ENCODE data around the gene SEPSECS.

SEPSECS gene

GRCh38 chr4:25123236-25123635, 37.0 kb downstream of the SEPSECS start:
- H3K79me2 ChIP-seq (ENCODE audit: control insufficient read depth, insufficient read depth, low read length, unreplicated experiment) = no peaks in the 10 kb centered on the region
- no peak overlapping the region for H3K27ac ChIP-seq (ENCODE audit: low read depth, low read length)
- no peak overlapping the region for H3K4me3 ChIP-seq (ENCODE audit: low read depth, low read length)
- no peaks in the 10 kb centered on the region for H3K4me1 ChIP-seq (ENCODE audit: control insufficient read depth, insufficient read depth, low read length, unreplicated experiment)
- H3K27me3 ChIP-seq (ENCODE audit: insufficient read depth, low read length) = no peaks in the 10 kb centered on the region
- no peak overlapping the region for H2AFZ ChIP-seq (ENCODE audit: low read length, unreplicated experiment)
- peaks cover 6% of the 10 kb centered on the region; the same call in 1 of the 2 replicates for H3K36me3 ChIP-seq (ENCODE audit: insufficient read depth, low read length)

GRCh38 chr4:25120146-25120940, 39.9 kb downstream of the SEPSECS start:
- no peaks in the 10 kb centered on the region for H3K27me3 ChIP-seq (ENCODE audit: insufficient read depth, low read length)
- H3K79me2 ChIP-seq (ENCODE audit: control insufficient read depth, insufficient read depth, low read length, unreplicated experiment) = no peaks in the 10 kb centered on the region
- H2AFZ ChIP-seq (ENCODE audit: low read length, unreplicated experiment) = no peak overlapping the region
- H3K36me3 ChIP-seq (ENCODE audit: insufficient read depth, low read length) = peaks cover 6% of the 10 kb centered on the region; the same call in 1 of the 2 replicates
- H3K27ac ChIP-seq (ENCODE audit: low read depth, low read length) = no peak overlapping the region
- H3K4me1 ChIP-seq (ENCODE audit: control insufficient read depth, insufficient read depth, low read length, unreplicated experiment) = no peaks in the 10 kb centered on the region
- H3K4me3 ChIP-seq (ENCODE audit: low read depth, low read length) = no peak overlapping the region

DNA sequence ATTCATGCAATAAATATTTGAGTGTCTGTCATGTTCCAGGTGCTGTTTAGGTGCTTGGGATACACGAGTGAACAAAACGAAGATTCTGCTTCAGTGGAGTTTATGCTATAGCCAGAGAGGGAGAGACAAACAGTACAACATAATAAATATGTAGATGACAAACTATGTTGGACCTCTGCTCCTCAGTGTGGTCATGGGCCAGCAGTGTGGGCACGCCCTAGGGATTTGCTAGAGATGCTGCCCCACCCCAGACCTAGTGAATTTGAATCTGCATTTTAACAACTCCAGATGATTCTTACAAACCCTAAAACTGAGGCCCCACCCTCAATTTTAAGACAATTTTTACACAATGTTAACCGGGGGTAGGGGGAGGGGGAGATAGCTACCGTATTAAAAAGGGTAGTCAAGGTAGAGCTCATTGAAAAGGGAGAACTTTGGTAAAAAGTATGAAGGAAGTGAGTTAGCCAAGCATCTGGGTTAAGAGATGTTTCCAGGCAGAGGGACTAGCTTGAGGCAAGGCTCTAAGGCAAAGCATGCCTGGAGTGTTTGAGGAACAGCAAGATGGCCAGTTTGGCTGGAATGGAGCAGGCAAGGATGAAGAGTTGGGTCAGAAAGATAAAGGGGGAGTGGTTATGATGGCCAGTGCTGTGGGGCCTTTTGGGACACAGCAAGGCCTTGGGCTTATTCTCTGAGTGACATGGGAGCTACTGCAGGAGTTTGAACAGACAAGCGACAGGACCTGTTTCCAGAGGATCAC, 42.4 kb downstream of the SEPSECS start:
- Histone ChIP-seq H3K36me3 (ENCODE audit: insufficient read depth, low read length) (no peaks in the 10 kb centered on the region), H3K4me1 (ENCODE audit: control insufficient read depth, insufficient read depth, low read length, unreplicated experiment) (peaks cover 11% of the 10 kb centered on the region)

GRCh38 chr4:25117274-25117673, 43.0 kb downstream of the SEPSECS start:
- Histone ChIP-seq H2AFZ (ENCODE audit: low read length, unreplicated experiment) (no peak overlapping the region), H3K4me3 (ENCODE audit: low read depth, low read length) (no peak overlapping the region), H3K27ac (ENCODE audit: low read depth, low read length) (no peak overlapping the region), H3K27me3 (ENCODE audit: insufficient read depth, low read length) (no peaks in the 10 kb centered on the region), H3K36me3 (ENCODE audit: insufficient read depth, low read length) (no peaks in the 10 kb centered on the region), H3K79me2 (ENCODE audit: control insufficient read depth, insufficient read depth, low read length, unreplicated experiment) (no peaks in the 10 kb centered on the region), H3K4me1 (ENCODE audit: control insufficient read depth, insufficient read depth, low read length, unreplicated experiment) (peaks cover 11% of the 10 kb centered on the region)

More for the DNA sequence above, 42.4 kb downstream of the SEPSECS start:
- Histone ChIP-seq H3K79me2 (ENCODE audit: control insufficient read depth, insufficient read depth, low read length, unreplicated experiment) (no peaks in the 10 kb centered on the region), H3K4me3 (ENCODE audit: low read depth, low read length) (no peak overlapping the region), H3K27me3 (ENCODE audit: insufficient read depth, low read length) (no peaks in the 10 kb centered on the region), H2AFZ (ENCODE audit: low read length, unreplicated experiment) (no peak overlapping the region), H3K27ac (ENCODE audit: low read depth, low read length) (no peak overlapping the region)

GRCh38 chr4:25113915-25114904, 46.0 kb downstream of the SEPSECS start:
- H3K79me2 ChIP-seq (ENCODE audit: control insufficient read depth, insufficient read depth, low read length, unreplicated experiment) = no peaks in the 10 kb centered on the region
- peaks cover 11% of the 10 kb centered on the region for H3K4me1 ChIP-seq (ENCODE audit: control insufficient read depth, insufficient read depth, low read length, unreplicated experiment)
- H3K4me3 ChIP-seq (ENCODE audit: low read depth, low read length) = no peak overlapping the region
- H3K27me3 ChIP-seq (ENCODE audit: insufficient read depth, low read length) = no peaks in the 10 kb centered on the region
- H3K27ac ChIP-seq (ENCODE audit: low read depth, low read length) = no peak overlapping the region
- no peak overlapping the region for H2AFZ ChIP-seq (ENCODE audit: low read length, unreplicated experiment)
- no peaks in the 10 kb centered on the region for H3K36me3 ChIP-seq (ENCODE audit: insufficient read depth, low read length)

- Histone ChIP-seq H2AFZ (ENCODE audit: low read length, unreplicated experiment) (no peak overlapping the region), H3K27me3 (ENCODE audit: insufficient read depth, low read length) (no peaks in the 10 kb centered on the region), H3K79me2 (ENCODE audit: control insufficient read depth, insufficient read depth, low read length, unreplicated experiment) (no peaks in the 10 kb centered on the region)
Observed at GRCh38 chr4:25112995-25113380, 47.3 kb downstream of the SEPSECS start.

GRCh38 chr4:25112366-25112994, 47.8 kb downstream of the SEPSECS start:
- no peak overlapping the region for H2AFZ ChIP-seq (ENCODE audit: low read length, unreplicated experiment)
- no peak overlapping the region for H3K27ac ChIP-seq (ENCODE audit: low read depth, low read length)

More at GRCh38 chr4:25112995-25113380, 47.3 kb downstream of the SEPSECS start:
- no peak overlapping the region for H3K4me3 ChIP-seq (ENCODE audit: low read depth, low read length)
- no peaks in the 10 kb centered on the region for H3K36me3 ChIP-seq (ENCODE audit: insufficient read depth, low read length)
- peaks cover 11% of the 10 kb centered on the region for H3K4me1 ChIP-seq (ENCODE audit: control insufficient read depth, insufficient read depth, low read length, unreplicated experiment)
- no peak overlapping the region for H3K27ac ChIP-seq (ENCODE audit: low read depth, low read length)

GRCh38 chr4:25111648-25112196, 48.5 kb downstream of the SEPSECS start:
- H3K79me2 ChIP-seq (ENCODE audit: control insufficient read depth, insufficient read depth, low read length, unreplicated experiment) = no peaks in the 10 kb centered on the region

More at GRCh38 chr4:25112366-25112994, 47.8 kb downstream of the SEPSECS start:
- H3K36me3 ChIP-seq (ENCODE audit: insufficient read depth, low read length) = no peaks in the 10 kb centered on the region
- H3K4me3 ChIP-seq (ENCODE audit: low read depth, low read length) = no peak overlapping the region
- peaks cover 11% of the 10 kb centered on the region for H3K4me1 ChIP-seq (ENCODE audit: control insufficient read depth, insufficient read depth, low read length, unreplicated experiment)
- H3K79me2 ChIP-seq (ENCODE audit: control insufficient read depth, insufficient read depth, low read length, unreplicated experiment) = no peaks in the 10 kb centered on the region
- H3K27me3 ChIP-seq (ENCODE audit: insufficient read depth, low read length) = peaks cover 3% of the 10 kb centered on the region; the same call in 1 of the 2 replicates

GRCh38 chr4:25110527-25111329, 49.5 kb downstream of the SEPSECS start:
- Histone ChIP-seq H3K27me3 (ENCODE audit: insufficient read depth, low read length) (peaks cover 15% of the 10 kb centered on the region; the same call in 1 of the 2 replicates), H2AFZ (ENCODE audit: low read length, unreplicated experiment) (no peak overlapping the region), H3K4me1 (ENCODE audit: control insufficient read depth, insufficient read depth, low read length, unreplicated experiment) (peaks cover 11% of the 10 kb centered on the region), H3K27ac (ENCODE audit: low read depth, low read length) (no peak overlapping the region), H3K4me3 (ENCODE audit: low read depth, low read length) (no peak overlapping the region), H3K79me2 (ENCODE audit: control insufficient read depth, insufficient read depth, low read length, unreplicated experiment) (no peaks in the 10 kb centered on the region), H3K36me3 (ENCODE audit: insufficient read depth, low read length) (no peaks in the 10 kb centered on the region)

More at GRCh38 chr4:25111648-25112196, 48.5 kb downstream of the SEPSECS start:
- H3K27me3 ChIP-seq (ENCODE audit: insufficient read depth, low read length) = peaks cover 9% of the 10 kb centered on the region; the same call in 1 of the 2 replicates
- H2AFZ ChIP-seq (ENCODE audit: low read length, unreplicated experiment) = no peak overlapping the region
- peaks cover 11% of the 10 kb centered on the region for H3K4me1 ChIP-seq (ENCODE audit: control insufficient read depth, insufficient read depth, low read length, unreplicated experiment)
- H3K36me3 ChIP-seq (ENCODE audit: insufficient read depth, low read length) = no peaks in the 10 kb centered on the region
- H3K27ac ChIP-seq (ENCODE audit: low read depth, low read length) = no peak overlapping the region
- no peak overlapping the region for H3K4me3 ChIP-seq (ENCODE audit: low read depth, low read length)
